ENCODE results near the gene RBPJL. TPM values are rescaled to one million over a fixed set of nuclear protein-coding genes. Genes with fewer than 3 reads are reported as not detected.
A peak's percentile ranks its signal among the peaks of the same experiment; 100 is the strongest.

RBPJL gene
- total RNA-seq, 4 donors from 2014 or later = not detected

- TF ChIP-seq CTCF (IDR thresholded peaks at IDR 0.05) = no peak
- ATAC-seq (ENCODE audit: low FRiP score) (no peak), DNase-seq (ENCODE audit: low spot score) (no peak)
Measured at GRCh38 chr20:45288376-45288775, 18.3 kb upstream of the RBPJL start.

GRCh38 chr20:45288860-45289259 lies 17.8 kb upstream of the RBPJL start:
- ATAC-seq (ENCODE audit: low FRiP score) (no peak), DNase-seq (ENCODE audit: low spot score) (no peak)
- TF ChIP-seq CTCF (IDR thresholded peaks at IDR 0.05) = no peak

- TF ChIP-seq CTCF (IDR thresholded peaks at IDR 0.05) = no peak
- DNase-seq (ENCODE audit: low spot score) = no peak
- no peak for ATAC-seq (ENCODE audit: low FRiP score)
Measured at GRCh38 chr20:45289942-45290676, 16.5 kb upstream of the RBPJL start.

- DNase-seq (ENCODE audit: low spot score) (peak; percentile 82), ATAC-seq (ENCODE audit: low FRiP score) (peak; percentile 51)
- TF ChIP-seq CTCF (IDR thresholded peaks at IDR 0.05) = peak in 2 of 3 donors; percentile 33 to 59
Measured at GRCh38 chr20:45290677-45291355, 15.8 kb upstream of the RBPJL start.

GRCh38 chr20:45291526-45291925 lies 15.1 kb upstream of the RBPJL start:
- no peak for DNase-seq (ENCODE audit: low spot score)
- TF ChIP-seq CTCF (IDR thresholded peaks at IDR 0.05) = no peak
- ATAC-seq (ENCODE audit: low FRiP score) = no peak

- no peak for TF ChIP-seq CTCF (IDR thresholded peaks at IDR 0.05)
- ATAC-seq (ENCODE audit: low FRiP score) = no peak
- no peak for DNase-seq (ENCODE audit: low spot score)
Measured at GRCh38 chr20:45292343-45292742, 14.3 kb upstream of the RBPJL start.

Measured in omental fat pad (tissue), 4 donors.